GM21515 (cell line): ENCODE results near the gene CHST13.
"Not testable (repeated sequence)": the region's sequence is repeated elsewhere in the genome, so short reads cannot be mapped to it uniquely, and the experiment has no call there.

Experiments used
- ATAC-seq: cut with Tn5 transposase; IDR thresholded peaks from one replicate; pipeline ENCODE4 v1.9.1; 2021; ENCODE audit not compliant: unreplicated experiment

CHST13 gene

DNA sequence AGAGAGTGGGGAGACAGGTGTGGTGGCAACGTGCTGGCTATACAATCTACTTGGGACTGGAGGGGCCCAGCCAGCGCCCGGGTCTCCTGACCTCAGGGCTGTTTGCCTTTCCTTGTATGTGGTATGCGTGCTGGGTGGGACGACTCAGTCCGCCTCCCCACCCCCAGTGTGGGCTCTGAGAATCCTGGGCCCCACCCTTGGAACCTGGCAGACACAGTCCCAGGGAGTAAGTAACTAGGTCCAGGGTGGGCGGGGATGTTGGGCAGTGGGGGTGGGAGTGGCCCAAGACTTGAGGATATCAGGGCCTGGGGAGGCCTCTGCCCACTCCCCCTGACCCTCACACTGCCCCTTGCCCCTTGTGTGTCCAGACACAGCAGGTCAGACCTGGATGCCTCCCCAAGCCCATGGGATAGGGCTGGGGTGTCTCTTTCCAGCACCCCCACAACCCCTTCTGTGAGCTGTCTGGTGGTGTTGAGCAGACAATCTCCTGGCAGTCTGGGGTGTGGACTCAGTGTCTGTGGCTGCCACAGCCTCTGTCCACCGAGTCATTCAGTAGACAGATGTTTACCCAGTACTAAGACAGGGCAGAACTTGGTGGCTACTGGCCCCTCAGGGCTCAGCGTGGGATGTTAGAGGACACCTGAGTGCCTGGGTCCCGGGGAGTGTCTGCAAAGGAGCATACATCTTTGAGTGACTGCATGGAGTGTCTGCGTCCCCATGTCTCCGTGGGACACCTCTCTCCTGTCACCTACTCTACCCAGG, 1.3 kb downstream of the CHST13 start:
- ATAC-seq: no peak

DNA sequence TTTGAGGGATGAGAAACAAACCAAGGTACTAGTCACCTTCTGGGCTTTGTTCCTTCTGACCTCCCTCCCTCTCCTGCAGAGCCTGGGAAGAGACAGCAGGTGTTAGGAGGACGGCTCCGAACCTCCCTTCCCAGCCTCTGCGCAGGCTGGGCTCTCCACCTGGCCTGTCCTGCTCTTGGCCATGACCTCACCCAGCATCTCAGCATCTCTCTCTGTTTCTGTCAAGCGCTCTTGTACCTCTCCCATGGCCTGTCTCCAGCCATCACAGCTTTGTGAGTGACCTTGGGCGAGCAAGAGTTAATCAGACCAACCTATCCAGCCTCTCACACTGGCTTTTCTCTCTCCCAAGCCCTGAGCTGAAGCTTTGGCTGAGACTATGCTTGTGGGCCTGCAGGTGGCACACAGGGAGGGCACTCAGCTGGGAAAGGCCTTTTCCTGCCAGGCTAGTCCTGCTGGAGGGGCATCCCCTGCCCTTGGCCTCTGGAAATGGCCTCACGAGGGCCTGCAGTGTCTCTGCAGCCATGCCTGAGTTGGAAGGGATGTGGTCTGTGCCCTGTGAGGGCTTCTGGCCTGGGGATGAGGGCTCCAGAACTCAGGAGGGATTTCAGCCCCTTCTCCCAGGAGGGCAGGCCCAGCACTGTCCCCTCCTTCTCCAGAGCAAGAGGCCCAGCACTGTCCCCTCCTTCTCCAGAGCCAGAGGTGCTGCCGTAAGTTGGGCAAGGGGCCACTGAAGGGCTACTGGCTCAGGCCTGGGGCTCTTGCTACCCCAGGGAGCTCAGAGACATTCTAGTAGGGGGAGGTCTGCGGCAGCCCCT, 2.1 kb downstream of the CHST13 start:
- ATAC-seq: no peak

DNA sequence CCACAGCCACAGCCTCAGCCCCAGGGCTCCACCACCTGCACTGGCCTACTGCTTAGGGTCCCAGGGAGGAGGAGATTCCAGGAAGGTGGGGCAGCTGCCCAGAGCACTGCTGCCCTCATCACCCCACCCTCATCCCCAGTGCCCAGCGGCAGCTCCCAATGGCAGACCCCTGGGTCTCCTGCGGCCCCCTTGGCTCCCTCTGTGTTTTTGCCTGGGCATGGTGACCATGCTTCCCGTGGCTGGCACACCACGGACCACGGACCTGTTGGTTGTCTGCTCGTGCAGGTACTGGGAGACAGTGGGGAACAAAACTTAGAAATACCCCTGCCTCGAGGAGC, 2.7 kb downstream of the CHST13 start:
- no peak for ATAC-seq

DNA sequence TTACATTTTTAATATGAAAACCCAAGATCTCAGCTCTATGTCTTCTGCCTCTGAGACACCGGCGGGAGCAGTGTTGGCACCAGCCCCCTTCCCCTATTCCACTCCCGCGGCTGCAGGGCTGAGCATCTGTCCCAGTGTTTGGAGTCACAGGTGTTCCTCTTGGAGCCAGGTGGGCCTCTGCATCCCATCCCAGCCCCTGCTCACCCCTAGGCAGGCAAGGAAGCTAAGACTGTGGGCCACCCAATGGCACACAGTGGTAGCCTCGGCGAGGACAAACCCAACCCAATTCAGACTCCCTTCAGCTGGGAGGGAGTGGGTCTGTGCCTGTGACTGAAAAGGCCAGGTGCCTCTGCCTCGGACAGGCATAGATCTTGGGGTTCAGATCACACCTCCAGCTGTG, 3.1 kb downstream of the CHST13 start:
- ATAC-seq: no peak

DNA sequence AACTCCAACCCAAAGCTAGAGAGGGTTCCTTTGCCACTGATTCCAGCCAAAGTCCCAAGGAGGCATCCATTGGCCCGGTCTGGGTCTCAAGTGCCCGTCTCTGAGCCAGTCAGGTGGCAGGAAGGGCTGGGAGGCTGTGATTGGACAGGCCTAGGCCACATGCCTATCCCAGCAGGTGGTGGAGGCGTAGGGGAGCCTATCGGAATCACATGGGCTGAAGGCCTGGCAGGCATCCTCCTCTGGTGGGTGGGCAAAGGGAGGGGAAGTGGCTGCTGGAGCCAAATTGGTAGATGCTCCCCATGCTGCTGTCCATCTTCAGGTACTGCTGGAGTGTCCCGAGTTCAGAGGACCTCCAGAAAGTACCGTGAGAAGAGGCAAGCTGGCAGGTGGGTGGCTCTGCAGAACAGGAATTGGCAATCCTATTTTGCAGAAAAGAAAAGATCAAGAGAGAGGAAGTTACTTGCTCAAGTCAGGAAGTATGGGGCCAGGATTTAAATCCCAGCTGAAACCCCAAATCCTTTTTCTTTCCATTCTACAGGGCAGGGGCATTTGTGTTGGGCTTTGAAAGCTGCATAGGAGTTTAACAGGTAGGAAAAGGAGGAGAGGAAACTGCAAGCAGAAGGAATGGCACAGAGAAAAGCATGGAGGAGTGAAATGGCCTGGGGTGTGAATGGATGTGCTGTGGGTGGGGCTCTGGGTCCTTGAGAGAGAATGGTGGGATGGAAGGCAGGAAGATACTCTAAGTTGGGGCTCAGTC, 3.7 kb downstream of the CHST13 start:
- no peak for ATAC-seq

DNA sequence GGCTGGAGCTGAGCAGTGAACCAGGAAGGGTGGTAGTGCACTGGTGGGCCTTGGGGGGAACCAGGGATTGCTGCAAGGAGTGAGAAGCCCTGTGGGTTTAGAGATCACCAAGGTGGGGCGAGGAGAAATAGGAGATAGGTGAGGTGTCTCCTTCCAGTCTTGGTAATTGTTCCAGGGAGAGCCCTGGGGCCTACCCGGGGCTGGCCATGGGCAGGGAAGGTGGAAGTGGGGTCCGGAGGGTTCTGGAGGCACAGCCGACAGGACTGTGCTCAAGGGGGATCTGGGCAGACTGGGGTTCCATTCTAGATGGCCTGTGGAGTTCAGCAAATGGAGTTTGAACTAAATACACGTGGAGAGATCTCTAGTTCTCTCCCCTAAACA, 4.5 kb downstream of the CHST13 start:
- ATAC-seq: no peak

DNA sequence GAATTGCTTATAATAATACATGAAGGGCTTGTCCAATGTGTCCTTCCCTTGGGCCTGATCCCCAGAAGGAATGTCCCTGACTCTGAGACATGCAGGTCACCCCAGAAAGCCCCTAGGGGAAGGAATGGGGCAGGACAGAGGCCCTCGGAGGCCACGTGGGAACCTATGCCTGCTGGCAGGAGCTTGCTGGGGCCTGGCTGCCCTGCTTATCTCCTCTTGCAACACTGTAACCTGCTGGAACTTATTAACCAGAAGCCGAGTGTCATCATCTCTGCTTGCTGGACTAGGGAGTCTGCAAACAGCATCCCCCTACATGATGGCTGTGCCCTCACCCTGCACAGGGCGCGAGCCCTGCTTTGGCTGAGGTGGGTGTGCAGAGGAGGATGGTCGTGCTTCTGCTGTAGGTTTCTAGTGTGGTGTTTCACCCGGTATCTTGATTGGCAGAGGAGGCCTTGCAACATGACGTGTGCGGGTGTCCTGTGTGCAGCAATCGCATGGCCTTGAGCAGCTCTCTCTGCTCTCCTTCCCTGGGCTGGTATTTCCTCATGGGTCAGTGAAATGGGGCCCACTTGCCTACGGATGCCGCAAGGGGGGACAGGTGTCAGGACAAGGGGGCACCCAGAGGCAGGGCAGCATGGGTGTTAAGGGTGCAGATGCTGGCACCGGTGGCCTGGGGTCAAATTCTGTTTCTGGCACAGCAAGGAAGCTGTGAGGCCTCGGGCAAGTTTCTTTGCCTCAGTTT, 5.0 kb downstream of the CHST13 start:
- no peak for ATAC-seq

DNA sequence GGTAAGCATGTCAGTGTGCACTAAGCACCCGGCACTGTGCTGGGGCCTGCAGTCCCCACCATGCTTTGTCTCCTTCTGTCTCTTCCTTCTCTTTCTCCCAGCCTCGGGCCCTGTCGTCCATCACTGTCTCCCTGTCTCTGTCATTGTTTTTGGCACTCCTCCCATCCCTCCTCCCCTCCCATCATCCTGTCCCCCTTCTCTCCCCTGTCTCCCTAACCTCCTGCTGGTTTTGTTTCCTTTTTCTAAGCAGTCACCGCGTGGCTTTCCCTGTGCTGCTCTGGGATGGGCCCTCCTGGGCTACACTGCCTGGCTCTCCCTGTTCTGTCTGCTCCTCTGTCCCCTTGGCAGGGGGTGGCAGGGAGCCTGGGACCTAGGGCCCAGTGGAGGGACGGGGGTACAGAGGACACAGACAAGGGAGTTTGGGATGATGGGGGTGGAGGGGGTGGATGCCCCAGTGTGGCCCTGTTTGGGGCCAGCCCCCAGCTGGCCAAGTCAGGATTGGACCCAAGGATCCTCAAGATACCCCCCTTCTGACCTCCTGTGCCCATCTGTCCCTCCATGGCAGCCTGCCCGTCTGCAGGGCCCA, 5.7 kb downstream of the CHST13 start:
- no peak for ATAC-seq

DNA sequence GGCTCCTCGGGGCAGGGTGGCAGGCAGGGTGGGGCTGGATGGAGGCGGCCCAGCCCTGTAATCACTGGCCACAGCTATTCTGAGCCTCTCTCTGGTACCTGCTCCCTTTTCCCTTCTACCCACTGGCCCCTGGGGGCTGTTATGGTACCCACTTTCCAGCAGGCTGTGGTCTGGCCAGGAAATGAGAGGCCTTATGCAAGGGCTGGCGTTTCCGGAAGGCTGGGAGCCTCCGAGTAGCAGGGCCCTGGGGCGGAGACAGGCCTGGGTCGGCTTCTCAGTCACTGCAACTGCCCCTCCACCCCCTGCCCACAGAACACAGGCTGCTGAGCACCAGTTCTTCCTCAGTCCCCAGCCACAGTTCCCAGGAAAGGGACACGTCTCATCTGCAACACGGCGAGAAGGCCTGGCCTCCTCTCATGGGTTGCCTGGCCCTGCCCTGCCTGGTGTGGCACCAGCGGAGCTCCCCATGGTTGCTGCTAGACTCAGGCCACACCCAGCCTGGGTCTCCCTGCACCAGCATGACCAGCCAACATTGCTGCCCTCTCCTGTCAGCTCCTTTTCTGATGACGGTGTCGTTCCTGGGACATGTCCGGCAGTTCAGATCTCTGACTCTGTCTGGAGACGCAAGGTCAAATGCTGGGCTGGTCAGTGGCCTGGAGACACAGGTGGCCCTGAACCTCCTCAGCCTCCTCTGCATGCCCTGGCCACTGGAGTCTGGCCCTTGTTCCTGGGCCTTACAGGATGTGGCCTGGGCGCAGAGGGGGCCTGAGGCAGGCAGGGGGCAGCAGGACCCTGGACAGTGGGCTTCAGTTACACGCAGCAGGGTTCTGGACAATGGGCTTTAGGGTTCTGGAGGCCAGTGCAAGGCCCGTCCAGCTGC, 6.5 kb downstream of the CHST13 start:
- no peak for ATAC-seq

DNA sequence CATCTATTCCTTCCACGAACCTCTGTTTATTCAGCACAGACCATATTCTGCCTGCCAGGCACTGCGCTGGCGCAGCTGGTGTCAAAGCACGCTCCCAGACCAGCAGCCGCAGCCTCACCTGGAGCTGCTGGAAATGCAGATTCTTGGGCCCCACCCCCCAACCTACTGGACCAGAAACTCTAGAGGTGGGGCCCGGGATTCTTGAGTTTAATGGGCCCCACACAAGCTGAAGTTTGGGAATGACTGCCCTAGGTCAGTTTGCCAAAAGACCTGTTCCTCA, 7.0 kb downstream of the CHST13 start:
- ATAC-seq: no peak

DNA sequence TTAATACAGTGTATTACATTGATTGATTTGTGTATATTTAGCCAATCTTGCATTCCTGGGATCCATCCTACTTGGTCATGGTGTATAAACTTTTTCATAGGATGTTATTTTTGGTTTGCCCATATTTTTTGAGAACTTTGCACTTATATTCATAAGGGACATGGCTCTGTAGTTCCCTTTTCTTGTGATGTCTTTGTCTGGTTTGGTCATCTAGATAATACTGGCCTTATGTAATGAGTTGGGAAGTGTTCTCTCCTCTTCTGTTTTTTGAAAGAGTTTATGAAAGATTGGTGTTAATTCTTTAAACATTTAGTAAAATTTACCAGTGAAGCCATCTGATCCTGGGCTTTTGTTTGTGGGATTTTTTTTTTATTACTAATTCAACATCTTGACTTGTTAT, 9.6 kb downstream of the CHST13 start:
- no peak for ATAC-seq

DNA sequence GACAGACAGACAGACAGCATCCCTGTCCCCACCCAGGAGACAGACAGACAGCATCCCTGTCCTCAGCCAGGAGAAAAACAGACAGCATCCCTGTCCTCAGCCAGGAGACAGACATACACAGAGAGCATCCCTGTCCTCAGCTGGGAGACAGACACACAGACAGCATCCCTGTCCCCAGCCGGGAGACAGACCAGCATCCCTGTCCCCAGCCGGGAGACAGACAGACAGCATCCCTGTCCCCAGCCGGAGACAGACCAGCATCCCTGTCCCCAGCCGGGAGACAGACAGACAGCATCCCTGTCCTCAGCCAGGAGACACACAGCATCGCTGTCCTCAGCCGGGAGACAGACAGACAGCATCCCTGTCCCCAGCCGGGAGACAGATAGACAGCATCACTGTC, 10.8 kb downstream of the CHST13 start:
- ATAC-seq: not testable (repeated sequence)

DNA sequence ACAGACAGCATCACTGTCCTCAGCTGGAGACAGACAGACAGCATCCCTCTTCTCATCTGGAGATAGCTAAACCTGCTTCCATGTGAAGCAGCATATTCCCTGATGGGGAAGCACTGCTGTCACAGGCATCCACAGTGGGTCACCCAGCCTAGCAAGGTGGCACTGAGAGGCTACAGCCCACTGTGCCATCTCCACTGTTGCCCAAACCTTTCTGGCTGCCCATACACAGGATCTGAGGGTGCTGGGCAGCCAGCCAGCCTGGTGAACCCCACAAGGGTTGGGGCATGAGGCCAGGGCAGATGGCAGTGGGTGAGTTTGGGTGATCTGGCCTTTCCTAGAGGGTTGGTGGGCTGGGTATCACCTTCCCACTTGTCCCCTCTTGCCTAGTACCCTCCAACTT, 11.7 kb downstream of the CHST13 start:
- ATAC-seq: no peak

DNA sequence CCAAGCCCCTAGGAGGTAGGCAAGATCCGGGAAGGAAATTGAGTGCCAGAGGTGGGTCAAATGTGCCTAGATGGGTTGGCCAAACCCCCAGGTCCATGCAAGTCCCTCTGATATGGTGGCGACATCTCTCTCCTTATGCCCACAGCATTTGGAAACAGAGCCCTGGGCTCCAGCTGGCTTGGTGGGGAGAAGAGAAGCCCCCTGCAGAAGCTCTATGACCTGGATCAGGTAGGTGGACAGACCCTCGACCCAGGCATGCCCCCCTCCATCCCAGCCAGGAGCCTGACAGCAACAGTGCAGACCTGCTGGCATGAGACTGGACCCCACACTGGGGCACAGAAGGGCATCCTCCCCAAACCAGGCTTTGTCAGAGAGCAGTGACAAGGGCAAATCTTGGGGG, 12.2 kb downstream of the CHST13 start:
- no peak for ATAC-seq

DNA sequence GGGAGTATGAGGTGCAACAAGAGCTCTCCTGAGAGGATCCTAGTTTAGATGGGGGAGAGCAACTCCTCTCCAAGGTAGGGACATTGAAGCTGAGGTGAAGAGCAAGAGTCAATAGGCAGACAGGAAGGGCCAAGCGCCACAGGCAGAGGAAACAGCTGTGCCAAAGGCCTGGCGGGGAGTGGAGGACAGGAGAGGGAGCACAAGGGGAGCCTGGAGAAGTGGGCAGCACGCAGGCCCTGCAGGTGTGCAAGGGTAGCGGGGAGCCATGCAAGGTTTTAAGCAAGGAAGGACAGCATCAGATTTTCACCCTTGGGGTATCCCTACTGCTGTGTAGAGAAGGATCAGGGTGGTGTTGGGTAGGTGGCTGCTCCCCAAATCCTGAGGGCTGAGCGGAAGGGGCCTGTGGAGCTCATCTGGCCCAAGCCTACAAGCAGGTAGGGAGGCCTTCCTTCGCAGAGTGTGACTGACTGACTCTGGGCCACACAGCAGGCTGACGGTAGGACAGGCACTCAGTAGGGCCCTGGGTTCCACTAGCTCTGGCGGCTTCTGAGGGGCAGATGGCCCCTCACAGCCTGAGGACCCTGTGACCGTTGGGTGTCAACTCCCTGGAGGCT, 13.3 kb downstream of the CHST13 start:
- no peak for ATAC-seq

DNA sequence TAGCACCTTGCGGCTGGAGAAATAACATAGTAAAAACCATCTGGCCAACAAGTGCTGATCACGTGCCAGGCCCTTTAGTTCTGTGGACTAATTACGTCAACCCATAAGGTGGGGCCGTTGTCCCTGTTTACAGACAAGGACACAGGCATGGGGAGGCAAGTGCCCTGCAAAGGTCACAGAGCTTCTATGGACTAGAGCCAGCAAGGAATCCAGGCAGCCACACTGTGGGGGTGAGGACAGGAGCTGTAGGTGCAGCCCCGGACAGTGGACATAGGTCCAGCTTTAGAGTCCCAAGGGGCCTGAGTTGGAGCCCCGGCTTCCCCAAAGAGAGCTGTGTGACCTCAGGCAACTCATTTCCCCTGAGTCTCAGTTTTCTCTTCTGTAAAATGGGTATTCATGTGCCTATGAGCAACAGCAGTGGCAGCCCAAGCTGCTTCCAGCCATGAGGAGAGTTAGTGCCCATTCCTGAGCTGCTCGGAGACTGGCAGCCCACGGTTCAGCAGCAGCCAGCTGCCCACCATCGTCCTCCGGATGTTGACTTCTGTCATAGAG, 13.9 kb downstream of the CHST13 start:
- no peak for ATAC-seq

DNA sequence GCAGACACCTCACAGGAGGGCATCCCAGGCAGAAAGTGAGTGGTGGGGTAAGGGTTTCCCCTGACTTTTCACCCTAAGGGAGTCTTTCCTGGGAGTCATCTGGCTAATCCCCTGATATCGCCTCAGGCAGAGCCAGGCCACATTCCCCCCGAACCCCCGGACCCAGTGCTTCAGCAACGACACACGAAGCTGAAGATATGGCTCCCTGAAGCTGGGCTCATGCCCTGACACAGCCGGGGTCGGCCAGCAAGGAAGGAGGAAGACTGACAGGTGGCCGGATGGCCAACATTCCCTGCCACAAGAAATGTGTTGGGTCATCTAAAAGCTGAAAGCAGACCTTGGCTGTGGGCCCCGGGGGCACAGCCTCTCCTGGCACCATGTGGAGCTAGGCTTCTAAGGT, 14.4 kb downstream of the CHST13 start:
- no peak for ATAC-seq

DNA sequence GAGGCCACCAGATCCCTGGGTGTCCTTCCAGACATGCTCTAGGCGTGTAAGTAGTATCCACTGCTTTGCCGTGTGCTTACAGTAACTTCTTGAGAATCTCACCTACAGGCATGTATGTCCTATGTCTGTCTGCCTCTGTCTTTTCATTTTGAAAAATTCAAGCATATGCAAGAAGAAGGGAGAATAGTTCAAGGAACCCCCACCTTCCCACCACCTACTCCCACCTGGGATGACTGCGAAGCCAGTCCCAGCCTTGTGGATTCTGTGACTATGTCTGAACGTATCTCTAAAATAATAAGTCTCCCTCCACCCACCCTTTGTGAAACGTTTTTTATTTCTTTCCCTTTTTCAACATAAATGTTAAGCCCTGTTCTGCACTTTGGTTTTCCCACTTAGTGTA, 15.0 kb downstream of the CHST13 start:
- ATAC-seq: no peak

DNA sequence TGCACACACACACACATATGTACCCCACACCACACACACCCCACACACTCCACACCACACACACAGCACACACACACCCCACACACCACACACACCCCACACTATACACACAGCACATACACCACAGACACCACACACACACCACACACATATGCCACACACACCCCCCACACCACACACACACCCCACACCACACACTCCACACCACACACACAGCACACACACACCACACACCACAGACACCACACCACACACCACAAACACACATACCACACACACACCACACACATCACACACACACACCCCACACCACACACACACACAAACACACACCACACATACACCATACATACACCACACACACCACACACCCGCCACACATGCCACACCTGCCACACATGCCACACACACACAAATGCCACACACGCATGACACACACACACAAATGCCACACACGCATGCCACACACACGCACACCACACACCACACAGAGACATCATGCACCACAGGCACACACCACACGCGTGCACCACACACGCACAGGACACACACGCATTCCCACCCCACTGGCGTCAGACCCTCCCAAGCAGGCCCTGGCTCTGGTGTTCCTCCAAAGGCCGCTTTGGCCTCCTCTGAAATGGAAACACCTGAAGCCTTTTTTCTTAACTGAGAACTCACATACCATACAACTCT, 15.7 kb downstream of the CHST13 start:
- no peak for ATAC-seq
